Fibroblast of mammary gland (primary cell): ENCODE results near the gene ARHGAP42.

Experiments
- DNase-seq: peaks from one replicate; pipeline ENCODE4 v3.0.0-alpha.2; 2010; ENCODE audit warnings: low read depth
- H3K4me3 ChIP-seq: 2 replicates; pipeline ENCODE4 v1.5.1; 2011; ENCODE audit warnings: low read depth, mild to moderate bottlenecking, low read length, moderate library complexity; ENCODE audit not compliant: control insufficient read depth
- CTCF ChIP-seq: conservative IDR thresholded peaks from 2 replicates; pipeline ENCODE4 v1.5.1; 2011; ENCODE audit warnings: low read depth, low read length, inconsistent platforms; ENCODE audit not compliant: control insufficient read depth, insufficient read depth

Gene ARHGAP42

GRCh38 chr11:100821198-100821597, 134.1 kb downstream of the ARHGAP42 start:
- TF ChIP-seq CTCF = no peak
- no peak for DNase-seq
- H3K4me3 ChIP-seq = no peak overlapping the region

- no peak overlapping the region for H3K4me3 ChIP-seq
- no peak for TF ChIP-seq CTCF
- peak; percentile 90 for DNase-seq
Measured at GRCh38 chr11:100823360-100823759, 136.3 kb downstream of the ARHGAP42 start.

DNA sequence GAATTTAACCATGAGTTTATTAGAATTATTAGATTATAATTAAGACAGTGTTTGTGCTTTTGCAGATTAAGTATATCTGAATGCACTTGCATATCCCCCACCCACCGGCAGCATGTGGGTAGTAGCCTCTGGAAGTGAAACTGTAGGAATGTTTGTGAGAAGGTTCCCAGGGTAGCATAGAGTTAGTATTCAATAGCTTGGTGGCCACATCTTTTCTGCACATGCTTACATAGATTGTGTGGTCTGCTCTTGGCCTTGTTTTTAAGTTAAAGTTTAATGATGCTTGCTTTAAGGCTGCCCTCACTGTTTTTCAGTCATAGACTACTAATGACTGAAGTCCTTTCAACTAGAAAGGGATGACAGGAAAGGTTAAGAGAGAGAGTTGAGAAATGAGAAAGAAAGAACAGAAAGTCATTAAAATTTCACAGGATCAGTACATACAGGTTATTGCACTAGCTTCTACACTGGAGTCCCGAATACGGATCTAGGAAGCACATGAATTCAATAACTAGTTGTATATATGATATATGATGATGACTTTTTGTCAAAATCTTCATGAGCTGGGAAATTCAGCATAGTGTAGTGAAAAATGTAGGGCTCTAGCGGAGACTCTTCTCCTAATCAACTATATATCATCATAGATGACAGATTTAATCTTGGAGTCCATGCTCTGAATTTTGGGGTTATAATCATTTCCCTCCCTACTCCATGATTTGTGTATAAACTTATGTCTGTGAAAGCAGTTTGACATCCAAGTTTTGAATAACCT, 137.1 kb downstream of the ARHGAP42 start:
- no peak for TF ChIP-seq CTCF
- DNase-seq = no peak
- H3K4me3 ChIP-seq = no peak overlapping the region

DNA sequence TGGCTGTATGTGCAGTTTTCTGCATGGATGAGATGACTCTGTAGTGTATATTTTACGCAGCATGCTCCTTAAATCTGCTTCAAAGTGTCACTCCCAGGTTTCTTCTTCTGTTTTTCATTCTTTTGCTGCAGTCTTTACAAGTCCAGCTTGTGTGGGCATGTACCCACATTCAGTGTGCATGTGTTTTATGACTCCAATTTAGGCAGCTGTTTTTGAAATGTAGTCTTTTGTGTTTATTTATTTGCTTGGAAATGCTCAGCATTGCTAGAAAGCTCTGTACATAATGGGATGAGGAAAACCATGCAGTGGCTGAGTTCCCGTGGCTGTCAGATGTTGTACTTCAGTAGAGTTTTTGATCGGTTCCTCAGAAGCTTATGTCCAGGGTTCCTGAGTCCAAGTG, 138.5 kb downstream of the ARHGAP42 start:
- TF ChIP-seq CTCF = no peak
- no peak for DNase-seq
- H3K4me3 ChIP-seq = no peak overlapping the region

- H3K4me3 ChIP-seq = no peak overlapping the region
- peak; percentile 79 for DNase-seq
- TF ChIP-seq CTCF = peak; percentile 30
Measured at GRCh38 chr11:100827934-100828661, 141.0 kb downstream of the ARHGAP42 start.

DNA sequence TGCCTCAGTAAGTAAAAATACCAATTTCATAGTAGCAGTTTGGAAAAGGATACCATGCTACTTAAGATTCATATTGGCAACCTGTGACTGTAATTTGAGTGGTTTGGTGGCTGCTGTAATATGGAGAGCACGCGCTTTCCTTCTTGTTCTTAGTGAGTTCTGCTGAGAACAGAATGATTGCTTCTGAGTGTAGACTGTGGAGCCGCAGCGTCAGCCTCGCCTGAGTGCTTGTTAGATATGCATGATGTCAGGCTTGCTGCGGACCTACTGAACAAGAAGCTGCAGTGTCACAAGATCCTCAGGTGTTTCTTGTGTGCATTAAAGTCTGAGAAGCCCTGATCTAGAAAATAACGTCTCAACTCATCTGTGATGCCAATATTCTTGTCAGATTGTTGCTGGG, 143.2 kb downstream of the ARHGAP42 start:
- H3K4me3 ChIP-seq = no peak overlapping the region
- no peak for TF ChIP-seq CTCF
- peak; percentile 45 for DNase-seq
